ENCODE measurements around the gene PVALEF.
"Not testable (repeated sequence)": the region's sequence is repeated elsewhere in the genome, so short reads cannot be mapped to it uniquely, and the experiment has no call there.

PVALEF gene

DNA sequence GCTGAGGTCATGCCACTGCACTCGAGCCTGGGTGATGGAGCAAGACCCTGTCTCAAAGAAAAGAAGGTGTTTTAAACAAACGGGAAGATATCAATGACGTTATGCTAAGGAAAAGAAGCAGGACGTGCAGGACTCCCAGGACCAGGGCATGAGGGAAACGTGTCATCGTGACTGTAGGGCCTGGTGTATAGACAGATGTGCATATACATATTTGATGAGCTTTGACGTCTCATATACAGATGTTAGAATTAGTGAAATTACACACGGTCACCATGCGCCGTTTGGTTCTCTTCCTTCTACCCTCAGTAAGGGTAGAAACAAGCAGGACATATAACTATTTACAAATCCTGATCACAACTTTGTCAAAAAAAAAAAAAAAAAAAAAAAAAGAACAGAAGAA, 17.6 kb upstream of the PVALEF start:
- no peak for DNase-seq

DNA sequence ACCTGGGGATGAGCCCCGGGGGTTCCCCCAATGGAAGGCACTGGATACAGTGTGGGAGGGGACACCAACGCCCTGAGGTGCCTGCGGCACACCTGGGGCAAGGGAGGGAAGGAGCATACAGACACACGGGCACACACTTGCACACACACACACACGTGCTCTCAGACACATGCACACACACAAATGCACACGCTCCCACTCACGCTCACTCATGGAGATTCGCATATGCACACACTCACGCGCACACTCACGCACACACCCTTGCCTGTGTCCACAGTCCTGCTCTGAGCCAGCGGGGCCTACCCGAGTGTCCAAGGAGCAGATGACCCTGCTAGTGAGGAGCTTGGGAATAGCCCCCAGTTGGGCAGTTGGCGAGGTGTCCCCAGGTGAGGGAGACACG, 16.7 kb upstream of the PVALEF start:
- DNase-seq = no peak

DNA sequence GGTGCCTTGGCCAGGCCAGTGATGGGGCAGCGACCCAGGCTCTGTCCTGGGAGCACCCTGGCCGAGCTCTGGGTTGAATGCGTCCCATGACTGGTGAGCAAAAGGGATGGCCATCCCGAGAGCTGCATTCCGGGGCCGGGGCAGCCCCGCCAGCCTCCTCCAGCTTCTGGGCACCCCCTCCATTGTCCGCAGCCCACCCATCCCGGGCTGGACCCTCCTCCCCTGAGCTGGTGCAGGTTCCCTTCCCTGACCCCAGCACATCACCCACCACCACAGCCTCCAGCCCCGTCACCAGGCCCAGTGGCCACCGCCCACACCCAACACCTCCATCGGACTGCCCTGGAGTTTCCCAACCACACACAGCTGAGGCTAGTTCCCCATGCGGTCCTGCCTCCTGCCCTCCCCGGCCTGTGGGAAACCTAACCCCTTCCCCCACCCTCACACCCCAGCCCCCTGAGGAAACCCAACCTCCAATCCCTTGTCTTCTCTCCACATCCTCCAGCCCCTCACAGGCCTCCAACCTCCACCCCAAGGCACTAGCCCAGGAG, 16.2 kb upstream of the PVALEF start:
- DNase-seq = no peak

DNA sequence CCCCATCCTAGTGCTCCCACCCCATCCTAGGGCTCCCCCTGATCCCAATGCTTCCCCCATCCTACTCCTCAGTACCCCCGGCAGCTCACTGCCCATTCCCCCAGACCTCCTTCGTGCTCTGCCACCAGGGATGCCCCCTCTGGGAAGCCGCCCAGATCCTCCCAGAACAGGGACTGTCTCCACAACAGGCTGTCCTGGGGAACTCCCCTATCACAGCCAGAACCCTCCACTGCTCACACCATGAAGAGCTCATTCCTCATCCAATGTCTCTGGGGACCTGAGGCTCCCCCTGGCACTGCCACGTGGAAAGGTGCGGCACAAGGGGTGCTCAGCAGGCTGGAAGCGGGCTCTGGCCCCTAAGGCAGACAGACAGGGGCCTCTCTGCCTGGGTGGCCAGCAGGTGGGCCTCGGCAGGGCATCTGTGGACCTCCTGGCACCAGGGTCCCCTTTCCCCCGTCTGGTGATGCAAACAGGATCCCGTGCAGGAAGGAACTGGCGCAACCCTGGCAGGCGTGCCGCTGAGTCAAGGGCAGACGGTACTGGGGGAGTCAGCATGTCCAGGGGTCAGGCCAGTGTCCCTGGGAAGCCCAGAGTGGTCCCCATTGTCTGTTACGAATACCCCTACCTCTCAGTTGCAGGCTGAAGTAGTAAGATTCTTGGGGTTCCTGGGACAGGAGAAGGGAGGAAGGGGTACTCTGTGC, 14.8 kb upstream of the PVALEF start:
- DNase-seq = no peak

DNA sequence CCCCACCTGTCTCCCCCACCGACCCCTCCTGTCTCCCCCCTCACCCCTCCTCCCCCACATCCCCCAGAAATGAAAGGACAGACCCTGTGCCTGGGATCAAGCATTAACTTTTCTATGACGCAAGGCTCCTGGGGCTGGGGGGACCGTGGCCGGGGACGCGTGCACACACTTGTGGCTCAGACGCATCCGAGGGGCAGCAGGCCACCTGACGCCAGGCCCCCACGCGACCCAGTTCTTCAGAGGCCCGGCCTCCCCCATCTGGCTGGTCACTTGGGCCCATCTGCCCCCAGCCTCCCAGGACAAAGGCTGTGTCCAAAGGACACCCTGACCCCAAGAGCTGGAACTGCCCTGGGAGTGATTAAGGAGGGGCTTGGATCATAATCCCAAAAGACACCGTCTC, 14.0 kb upstream of the PVALEF start:
- DNase-seq = no peak

DNA sequence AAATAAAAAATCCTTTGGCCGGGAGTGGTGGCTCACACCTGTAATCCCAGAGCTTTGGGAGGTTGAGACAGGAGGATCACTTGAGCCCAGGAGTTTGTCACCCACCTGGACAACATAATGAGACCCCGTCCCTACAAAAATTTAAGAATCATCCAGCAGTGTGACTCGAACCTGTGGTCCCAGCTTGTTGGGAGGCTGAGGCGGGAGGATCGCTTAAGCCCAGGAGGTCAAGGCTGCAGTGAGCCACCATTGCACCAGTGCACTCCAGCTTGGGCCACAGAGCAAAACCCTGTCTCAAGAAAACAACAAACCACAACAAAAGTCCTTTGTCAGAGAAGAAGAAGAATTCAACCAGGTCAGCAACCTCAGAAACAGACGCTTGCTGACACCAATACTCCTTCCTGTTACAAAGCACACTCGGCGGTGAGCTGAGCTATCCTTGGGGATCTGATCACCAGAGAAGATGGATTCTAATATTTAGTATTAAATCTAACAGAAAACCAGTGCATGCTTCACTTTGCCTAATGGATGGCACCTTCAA, 12.9 kb upstream of the PVALEF start:
- DNase-seq = no peak

DNA sequence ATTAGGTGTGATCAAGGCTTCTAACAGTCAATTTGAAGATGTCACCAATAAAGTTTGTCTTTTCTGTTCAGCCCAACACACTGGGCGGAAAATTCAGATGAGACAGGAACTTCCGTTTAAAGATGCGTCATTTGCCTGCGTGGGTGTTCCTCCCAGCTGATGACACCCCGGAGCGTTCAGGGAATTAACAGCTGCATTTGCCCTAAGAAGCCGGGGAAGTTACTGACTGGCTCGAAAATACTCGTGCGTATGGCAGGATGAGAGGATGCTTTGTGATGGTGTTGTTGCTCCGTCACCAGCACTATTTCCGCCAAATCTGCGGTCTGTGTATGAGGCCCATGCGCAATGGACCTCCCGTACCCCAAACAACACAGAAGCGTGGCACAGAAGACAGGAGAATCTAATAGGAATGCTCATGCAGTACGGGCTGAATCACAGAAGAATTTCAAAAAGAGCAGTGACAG, 11.9 kb upstream of the PVALEF start:
- DNase-seq = no peak

DNA sequence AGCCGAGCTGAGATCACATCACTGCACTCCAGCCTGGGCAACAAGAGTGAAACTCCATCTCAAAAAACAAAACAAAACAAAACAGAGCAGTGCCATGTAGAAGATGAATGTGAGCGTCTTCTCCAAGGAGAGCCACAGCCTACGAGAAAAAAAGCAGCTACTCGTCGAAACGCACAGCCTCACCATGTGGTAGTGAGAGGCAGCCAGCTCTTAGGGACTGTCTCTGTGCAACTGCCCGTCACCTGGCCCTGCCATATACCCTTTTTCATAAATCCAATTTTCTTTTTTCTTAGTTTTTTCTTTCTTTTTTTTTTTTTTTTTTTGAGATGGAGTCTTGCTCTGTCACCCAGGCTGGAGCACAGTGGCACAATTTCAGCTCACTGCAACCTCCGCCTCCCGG, 11.3 kb upstream of the PVALEF start:
- not testable (repeated sequence) for DNase-seq

DNA sequence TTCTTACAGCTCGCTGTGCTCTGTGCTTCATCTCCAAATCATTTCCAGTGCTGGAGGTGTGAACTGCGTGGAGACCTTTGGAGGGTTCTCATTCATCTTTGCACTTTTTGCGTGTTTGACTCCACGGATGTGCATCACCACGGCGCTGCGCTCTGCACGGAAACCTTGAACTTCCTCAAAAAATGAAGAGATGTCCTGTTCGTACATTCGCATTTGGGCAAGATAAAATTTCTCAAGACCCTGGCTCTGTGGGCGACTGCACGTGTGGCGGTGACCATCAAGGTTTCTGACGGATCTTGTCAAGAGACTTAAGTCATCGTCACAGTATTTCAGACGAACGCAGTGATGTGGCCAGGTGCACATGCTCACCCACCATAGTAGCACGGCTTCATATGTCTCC, 10.3 kb upstream of the PVALEF start:
- DNase-seq = no peak

DNA sequence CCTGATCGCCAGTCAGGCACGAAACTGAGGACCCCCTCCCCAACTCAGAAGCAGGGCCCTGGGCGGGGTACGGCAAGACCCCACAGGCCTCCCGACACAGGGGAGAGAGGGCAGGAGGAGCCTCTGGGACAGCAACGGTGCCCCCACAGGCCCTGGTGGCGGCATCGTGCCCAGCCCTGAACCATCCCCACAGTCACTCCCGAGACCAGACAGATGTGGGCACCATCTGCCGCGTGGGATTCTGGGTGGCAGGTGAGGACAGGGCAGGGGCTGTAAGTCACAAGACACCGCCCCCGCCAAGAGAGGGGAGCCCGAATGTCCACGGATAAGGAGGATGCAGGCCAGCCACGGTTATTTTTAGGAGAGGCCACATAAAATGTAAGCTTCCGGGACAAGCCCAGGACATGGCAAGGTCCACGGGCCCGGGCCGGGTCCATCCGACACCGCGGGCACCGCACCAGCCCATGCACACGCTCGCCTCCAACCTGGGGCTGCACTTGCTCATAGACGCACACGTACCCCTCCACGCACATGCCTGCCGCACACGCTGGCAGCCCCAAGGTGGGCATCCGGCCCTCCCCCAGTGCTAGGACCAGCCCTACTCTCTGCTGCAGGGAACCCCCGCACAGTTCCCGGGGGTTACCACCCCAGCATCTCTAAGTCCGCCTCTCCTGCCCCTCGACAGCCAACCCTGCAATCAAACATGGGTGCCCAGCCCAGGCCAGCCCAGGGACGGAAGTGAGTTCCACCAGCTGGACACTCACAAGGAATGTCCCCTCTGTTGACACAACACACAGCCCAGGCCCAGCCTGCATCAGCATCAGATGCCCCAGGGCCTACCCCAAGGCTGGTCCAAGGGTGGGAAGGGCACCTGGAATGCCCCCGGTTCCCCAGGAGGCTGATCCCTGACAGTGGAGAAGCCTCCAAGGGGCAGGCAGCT, 8.2 kb upstream of the PVALEF start:
- no peak for DNase-seq

DNA sequence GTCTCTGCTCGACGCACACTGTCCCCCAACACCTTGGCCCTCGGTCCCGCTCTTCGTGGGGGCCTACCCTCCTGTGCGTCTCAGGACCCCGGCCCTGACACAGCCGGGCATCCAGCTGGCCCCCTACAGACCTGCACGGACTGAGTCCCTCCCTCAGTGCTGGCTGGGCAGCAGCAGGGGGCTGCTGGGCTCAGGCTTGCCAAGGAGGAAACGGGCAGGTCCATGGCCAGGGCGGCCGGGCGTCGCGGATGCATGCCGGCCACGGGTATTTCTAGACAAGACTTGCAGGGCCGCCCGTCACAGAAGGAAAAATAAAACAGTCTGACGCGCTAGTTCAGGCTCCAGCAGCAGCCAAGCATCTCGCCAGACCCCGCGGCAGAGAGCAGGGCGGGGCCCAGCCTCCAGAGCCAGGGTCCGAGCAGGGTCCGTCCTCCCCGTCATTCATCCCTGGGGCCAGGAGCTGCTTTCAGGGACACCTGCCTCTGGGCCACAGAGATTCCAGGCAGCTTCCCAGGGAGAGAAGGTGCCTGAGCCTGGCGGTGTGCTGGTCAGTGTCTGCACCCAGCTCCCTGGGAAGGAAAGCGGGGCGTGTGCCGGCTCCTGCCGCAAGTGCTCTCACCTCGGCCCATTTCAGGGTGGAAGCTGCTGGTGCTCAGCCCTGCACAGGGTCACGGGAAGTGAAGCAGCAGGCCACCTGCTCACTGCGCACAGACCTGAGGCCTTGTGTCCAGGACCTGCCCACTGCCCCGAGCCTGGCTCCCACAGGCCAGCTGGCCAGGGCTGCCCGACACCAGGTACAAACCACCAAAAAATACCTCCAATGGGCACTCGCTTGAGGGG, 7.2 kb upstream of the PVALEF start:
- no peak for DNase-seq

DNA sequence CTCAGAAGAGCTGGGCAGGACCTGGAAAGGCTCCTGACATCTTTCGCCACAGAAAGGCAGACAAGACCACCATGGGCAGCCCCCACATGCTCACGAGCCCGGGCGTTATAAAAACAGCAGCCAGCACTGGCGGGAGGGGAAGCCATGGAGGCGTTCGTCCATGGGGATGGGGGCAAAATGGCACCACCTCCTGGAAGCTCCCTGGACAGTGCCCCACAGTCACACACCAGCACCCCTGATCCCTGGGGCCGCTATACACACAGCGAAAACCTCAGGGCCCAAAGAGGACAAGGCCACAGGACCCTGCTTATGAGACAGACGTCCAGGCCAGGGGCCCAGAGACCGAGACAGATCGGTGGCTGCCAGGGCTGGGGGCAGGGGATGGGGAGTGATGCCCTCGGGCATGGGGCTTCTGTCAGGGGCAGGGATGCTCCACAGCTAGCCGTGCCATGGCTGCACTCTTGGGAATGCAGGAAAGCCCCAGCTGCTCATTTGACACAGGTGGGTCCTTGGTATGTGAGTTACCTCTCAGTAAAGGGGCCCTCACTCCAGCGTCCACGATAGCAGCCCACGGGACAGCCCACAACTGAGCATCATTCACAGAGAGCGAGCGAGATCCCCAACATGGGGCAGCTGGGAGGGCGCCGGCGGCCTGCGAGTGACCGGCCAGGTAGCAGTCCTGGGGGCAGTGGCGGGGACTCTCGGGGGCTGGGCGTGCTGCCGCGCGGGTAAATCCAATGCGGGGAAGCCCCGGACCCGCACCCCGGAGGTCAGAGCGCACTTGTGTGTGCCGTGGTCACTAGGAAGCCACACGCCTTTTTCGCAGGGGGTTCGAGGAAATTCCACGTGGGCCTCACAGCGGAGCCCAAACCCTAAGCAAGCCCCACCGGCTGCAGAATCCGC, 6.4 kb upstream of the PVALEF start:
- no peak for DNase-seq

DNA sequence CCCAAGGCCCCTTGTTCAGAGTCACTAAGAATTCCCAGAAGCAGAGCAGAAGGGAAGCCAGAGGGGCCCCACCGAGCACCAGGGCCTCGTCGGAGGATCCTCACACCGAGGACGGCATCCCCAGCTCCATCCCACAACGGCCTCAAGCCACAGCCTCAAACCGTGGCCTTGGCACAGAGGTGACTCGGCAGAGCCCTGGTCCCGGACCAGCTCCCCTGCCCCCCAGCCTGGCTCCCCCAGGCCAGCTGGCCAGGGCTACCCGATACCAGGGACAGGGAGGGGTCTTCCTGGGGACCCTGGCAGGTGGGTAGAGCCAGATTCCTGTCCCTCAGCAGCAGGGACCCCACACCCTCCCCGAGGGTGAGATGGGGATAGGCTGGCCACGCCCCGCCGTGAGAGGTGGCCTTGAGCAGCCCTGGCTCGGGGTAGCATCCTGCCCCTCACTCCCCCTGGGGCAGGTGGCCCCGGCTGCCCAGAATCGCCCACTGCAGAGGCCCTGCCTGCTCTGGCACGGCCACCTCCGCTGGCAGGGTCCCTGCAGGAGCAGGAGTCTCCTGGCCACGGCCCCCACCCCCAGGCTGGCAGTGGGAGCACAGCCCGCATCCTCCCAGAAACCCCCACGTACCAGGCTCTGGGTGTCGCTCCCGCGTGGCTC, 5.6 kb upstream of the PVALEF start:
- no peak for DNase-seq

DNA sequence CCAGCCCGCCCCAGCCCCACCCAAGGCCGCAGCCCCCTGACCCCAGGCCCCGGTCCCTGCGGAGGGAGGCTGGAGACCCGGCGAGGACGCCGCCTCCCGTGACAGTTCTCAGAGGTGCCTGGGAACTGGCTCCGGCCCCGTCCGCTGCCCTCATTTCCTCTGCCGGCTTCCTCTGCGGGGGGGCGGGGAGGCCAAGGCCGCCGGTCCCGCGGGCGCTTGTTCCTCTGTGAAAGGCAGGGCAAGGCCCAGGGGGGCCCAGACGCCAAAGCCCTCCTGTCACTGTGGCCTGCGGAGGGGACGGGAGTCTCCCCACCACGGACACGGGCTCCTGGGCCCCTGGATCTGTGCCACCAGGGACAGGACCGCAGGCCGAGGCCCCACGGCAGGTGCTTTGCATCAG, 5.0 kb upstream of the PVALEF start:
- DNase-seq = no peak

DNA sequence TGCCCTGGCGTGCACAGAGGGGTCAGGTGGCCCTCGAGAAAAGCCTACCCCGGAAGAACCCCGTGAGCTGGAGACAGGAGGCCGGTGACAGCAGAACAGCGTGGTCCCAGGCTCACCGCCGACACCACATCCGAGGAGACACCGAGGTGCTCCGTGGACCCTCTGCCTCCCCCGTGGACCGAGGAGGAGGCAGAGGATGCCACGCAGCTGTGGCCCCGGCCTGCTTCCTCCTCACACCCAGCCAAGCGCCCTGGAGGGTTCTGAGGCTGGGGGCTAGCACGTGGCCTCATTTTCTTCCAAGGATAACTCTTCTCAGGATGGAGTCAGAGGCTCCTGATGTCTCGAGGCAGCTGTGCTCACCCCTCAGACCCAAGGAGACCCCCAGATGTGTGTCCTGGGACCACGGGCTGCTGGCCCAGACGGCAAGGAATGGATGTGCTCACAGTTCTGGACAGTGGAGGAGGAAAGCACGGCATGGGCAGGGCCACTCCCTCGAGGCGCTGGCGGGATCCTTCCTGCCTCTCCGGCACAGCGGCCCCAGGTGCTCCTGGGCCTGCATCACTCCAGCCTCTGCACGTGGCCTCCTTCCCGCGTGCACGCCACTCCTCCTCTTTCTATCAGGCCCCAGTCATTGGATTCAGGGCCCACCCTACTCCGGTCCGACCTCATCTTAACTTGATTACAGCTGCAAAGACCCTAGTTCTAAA, 4.4 kb upstream of the PVALEF start:
- DNase-seq = no peak

DNA sequence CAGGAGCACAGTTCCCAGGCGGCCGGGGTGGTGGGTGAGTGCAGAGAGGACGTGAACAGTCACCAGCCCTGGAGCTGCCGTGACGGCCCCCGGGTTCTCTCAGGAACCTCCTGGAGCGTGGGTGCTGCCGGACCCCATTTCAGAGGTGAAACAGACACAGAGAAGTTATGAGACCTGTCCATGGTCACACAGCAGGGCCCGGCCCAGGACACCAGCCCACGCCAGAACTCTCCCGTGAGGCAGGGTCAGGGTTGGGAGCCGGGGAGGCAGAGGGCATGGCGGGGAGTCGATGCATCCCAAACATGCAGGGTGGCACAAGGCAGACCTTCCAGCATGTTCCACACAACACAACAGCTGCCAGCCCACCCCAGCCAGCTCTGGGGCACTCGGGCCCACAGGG, 3.8 kb upstream of the PVALEF start:
- DNase-seq = no peak

DNA sequence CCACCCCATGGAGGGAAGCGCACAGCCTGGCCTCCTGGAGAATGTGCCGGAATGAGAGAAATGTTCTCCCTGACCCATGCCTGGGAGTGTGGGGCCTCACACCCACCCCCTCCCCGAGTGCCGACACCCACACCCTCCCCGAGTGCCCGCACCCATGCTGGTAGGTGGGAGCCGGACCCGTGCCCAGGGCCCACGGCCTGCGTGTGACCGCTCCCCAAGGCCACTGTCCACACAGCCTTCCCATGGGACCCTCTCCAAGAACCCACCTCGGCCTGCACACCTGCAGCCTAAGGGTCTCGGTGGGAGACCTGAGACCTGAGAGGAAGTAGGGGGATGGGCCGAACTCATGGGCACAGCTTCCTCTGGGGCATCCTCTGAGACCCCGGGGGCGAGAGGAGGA, 3.3 kb upstream of the PVALEF start:
- no peak for DNase-seq

DNA sequence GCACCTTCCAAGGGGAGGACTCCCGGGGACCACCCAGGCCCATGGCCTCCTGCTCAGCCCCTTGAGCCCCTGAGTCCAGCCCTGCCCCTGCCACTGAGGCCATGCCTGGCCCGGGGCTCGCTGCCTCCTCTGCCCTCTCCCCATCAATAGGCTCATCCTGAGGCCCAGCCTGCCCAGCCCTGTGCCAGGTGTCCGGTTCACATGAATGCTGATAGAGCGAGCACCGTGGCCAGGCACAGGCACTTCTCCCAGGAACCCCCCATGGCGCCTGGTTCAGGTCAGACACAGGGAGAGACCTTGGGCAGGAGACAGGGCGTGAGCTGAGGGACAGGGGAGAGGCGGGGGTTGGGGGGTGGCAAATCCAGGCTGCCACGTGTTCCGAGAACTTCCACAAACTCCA, 2.8 kb upstream of the PVALEF start:
- DNase-seq = no peak

DNA sequence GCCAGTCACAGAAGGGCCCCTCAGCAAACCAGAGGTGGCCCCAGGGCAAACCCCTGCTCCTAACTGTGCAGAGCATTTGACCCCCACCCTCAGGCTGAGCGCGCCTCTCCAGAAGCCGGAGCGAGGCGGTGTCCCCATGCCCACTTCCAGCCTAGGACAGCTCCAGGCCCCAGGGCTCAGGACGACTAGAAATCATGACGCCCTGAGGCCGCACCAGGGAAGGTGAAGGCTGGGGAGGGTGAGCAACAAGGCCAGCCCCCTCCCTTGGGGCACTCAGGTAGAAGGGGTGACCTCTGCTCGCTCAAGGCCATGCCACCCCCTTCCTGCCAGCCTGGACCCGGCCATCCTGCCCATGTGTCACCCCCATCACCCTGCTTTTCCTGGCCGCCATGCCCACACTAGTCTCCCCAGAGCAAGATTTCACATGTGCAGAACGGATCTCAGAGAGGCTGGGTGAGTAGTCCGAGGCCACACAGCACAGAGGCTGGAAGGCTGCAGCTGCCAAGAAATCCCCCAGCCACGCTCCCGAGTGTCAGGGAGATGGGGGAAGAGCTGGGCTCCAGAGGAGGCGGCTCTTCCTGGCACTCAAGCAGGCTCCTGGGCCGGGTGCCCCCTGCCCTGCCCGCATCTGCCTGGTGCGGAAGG, 2.1 kb upstream of the PVALEF start:
- no peak for DNase-seq

All from NCI-H1436 treated with DMSO at 0.1 percent for 48 hours (cell line).